B cell (primary cell): ENCODE data around the gene SPRR5. TPM values are rescaled to one million over a fixed set of nuclear protein-coding genes. Genes with fewer than 3 reads are reported as not detected.

ENCODE experiments used
- ATAC-seq: fragments of 200-7000 bp; cut with Tn5 transposase; one replicate; pipeline ENCODE4 v1.10.0; 2021; ENCODE audit warnings: low read depth, mild to moderate bottlenecking, moderate number of reproducible peaks, moderate library complexity
- CTCF ChIA-PET: fragments of 350-600 bp; sonication (Branson Sonifier 250); formaldehyde crosslinking; loops from one replicate; lab custom pipeline; 2021; ENCODE audit warnings: antibody characterized with exemption, inconsistent platforms; lab: Charles Lee
- POLR2A ChIA-PET: fragments of 350-600 bp; sonication (Branson Sonifier 250); formaldehyde crosslinking; loops from one replicate; lab custom pipeline; 2021; ENCODE audit warnings: antibody characterized with exemption; lab: Charles Lee
- DNase-seq: peaks from one replicate; pipeline ENCODE4 v3.0.0; 2013
- H2AFZ ChIP-seq: 2 replicates; pipeline ENCODE4 v1.6.1; 2012; ENCODE audit warnings: mild to moderate bottlenecking, low read depth, low read length; ENCODE audit not compliant: insufficient read depth, poor library complexity, severe bottlenecking
- H3K27ac ChIP-seq, 2 donors: 1 replicate in 1 of 2; 2 replicates in 1 of 2; pipeline ENCODE4 v1.5.1; 2012 to 2013; ENCODE audit warnings: low read length in 2 of 2, mild to moderate bottlenecking in 2 of 2, moderate library complexity in 1 of 2
- H3K27me3 ChIP-seq, 4 experiments: fragments of 200-600 bp in 1 of 4; sonication (generic) in 1 of 4; replicated peaks in 1 of 4; 1 replicate in 2 of 4; 2 replicates in 2 of 4; pipeline versions ENCODE4 v1.6.1 to v1.7.0; 2013 to 2016; ENCODE audit warnings: low read length in 3 of 4, mild to moderate bottlenecking in 2 of 4, mixed read lengths in 1 of 4, moderate library complexity in 1 of 4; ENCODE audit not compliant: insufficient read depth in 4 of 4, control insufficient read depth in 3 of 4; ENCODE audit errors: control extremely low read depth in 1 of 4
- H3K36me3 ChIP-seq, 2 experiments: replicated peaks in 1 of 2; 1 replicate in 1 of 2; 2 replicates in 1 of 2; pipeline versions ENCODE4 v1.6.1 to v1.7.1; 2013; ENCODE audit warnings: low read length in 1 of 2; ENCODE audit not compliant: insufficient read depth in 2 of 2, control insufficient read depth in 1 of 2; ENCODE audit errors: control extremely low read depth in 1 of 2, extremely low read depth in 1 of 2
- H3K4me1 ChIP-seq, 2 donors: fragments of 200-600 bp in 1 of 2; sonication (generic) in 1 of 2; 1 replicate in 1 of 2; 2 replicates in 1 of 2; pipeline versions ENCODE4 v1.5.1 to v1.6.1; 2013 to 2017; ENCODE audit warnings: low read length in 2 of 2; ENCODE audit not compliant: control insufficient read depth in 2 of 2, insufficient read depth in 2 of 2
- H3K4me2 ChIP-seq: replicated peaks from 2 replicates; pipeline ENCODE3; 2012; ENCODE audit warnings: mild to moderate bottlenecking, low read depth, low read length; ENCODE audit not compliant: poor library complexity, severe bottlenecking
- H3K4me3 ChIP-seq, 5 experiments: fragments of 200-600 bp in 1 of 5; sonication (generic) in 1 of 5; 1 replicate in 3 of 5; 2 replicates in 2 of 5; pipeline versions ENCODE4 v1.5.1 to v1.7.0; 2011 to 2016; ENCODE audit warnings: low read length in 4 of 5, mild to moderate bottlenecking in 4 of 5, low read depth in 2 of 5, control low read depth in 1 of 5, moderate library complexity in 1 of 5; ENCODE audit not compliant: insufficient read depth in 1 of 5; ENCODE audit errors: control extremely low read depth in 1 of 5, extremely low read depth in 1 of 5
- H3K79me2 ChIP-seq: fragments of 200-600 bp; sonication (generic); one replicate; pipeline ENCODE4 v1.6.0; 2016; ENCODE audit warnings: low read length; ENCODE audit not compliant: control insufficient read depth, insufficient read depth
- H3K9ac ChIP-seq: fragments of 200-600 bp; sonication (generic); 2 replicates; pipeline ENCODE4 v1.6.1; 2017; ENCODE audit warnings: mild to moderate bottlenecking, low read length, moderate library complexity
- H3K9me3 ChIP-seq, 3 donors: one replicate each; pipeline versions ENCODE4 v1.6.1 to v1.7.1; 2013; ENCODE audit warnings: low read length in 2 of 3; ENCODE audit not compliant: control insufficient read depth in 2 of 3, insufficient read depth in 1 of 3; ENCODE audit errors: control extremely low read depth in 1 of 3
- H4K20me1 ChIP-seq: 2 replicates; pipeline ENCODE4 v1.6.0; 2012; ENCODE audit warnings: mild to moderate bottlenecking, low read length; ENCODE audit not compliant: insufficient read depth, control insufficient read depth, poor library complexity, severe bottlenecking
- H3K27ac Mint-ChIP-seq: one replicate; pipeline ENCODE4 v1.8.0; 2021; ENCODE audit warnings: mixed read lengths
- H3K27me3 Mint-ChIP-seq: one replicate; pipeline ENCODE4 v1.8.0; 2021; ENCODE audit warnings: mixed read lengths
- H3K4me1 Mint-ChIP-seq: one replicate; pipeline ENCODE4 v1.8.0; 2021; ENCODE audit warnings: mixed read lengths
- H3K4me3 Mint-ChIP-seq: one replicate; pipeline ENCODE4 v1.8.0; 2021; ENCODE audit warnings: mixed read lengths
- H3K9me3 Mint-ChIP-seq: one replicate; pipeline ENCODE4 v1.8.0; 2022; ENCODE audit warnings: mixed read lengths; ENCODE audit not compliant: insufficient read depth
- CTCF ChIP-seq: fragments of 200-600 bp; IDR thresholded peaks from one replicate; pipeline ENCODE4 v1.8.0; 2022; ENCODE audit warnings: antibody characterized with exemption, mild to moderate bottlenecking
- EZH2 ChIP-seq: IDR thresholded peaks from 2 replicates; pipeline ENCODE4 v1.6.1; 2012; ENCODE audit warnings: borderline replicate concordance, low read depth, mild to moderate bottlenecking, moderate library complexity, low read length; ENCODE audit not compliant: insufficient read depth, poor library complexity, severe bottlenecking
- WGBS: methylation state at CpG from one replicate; pipeline ENCODE4 v1.1.5; 2013; ENCODE audit warnings: missing lambda C conversion rate; ENCODE audit not compliant: insufficient coverage; 5-methylcytosine and 5-hydroxymethylcytosine counted together
- intact Hi-C: fragments of 100-400 bp; cut with micrococcal nuclease; formaldehyde crosslinking; loops from one replicate; pipeline ENCODE4 v1.10.0; 2022
- polyA plus RNA-seq: library from polyadenylated mRNA; depleted of rRNA; stranded (reverse); fragments of >200 nt; gene quantifications from 2 replicates; pipeline ENCODE4 v1.2.3, GENCODE V29; 2012
- total RNA-seq, 2 donors: library from RNA; stranded (reverse); fragments of 120-200 nt in 1 of 2; gene quantifications; 1 replicate in 1 of 2; 2 replicates in 1 of 2; pipeline versions ENCODE4 v1.2.3 to v1.2.4, GENCODE V29; 2013 to 2022

SPRR5 gene
- total and polyA plus RNA-seq, 2 donors (not counting 1 experiment from before 2014, with no cell fraction given) = not detected

- DNase-seq (no peak), ATAC-seq (no peak)
- H3K27me3 Mint-ChIP-seq = peaks cover 45% of the 10 kb centered on the region
- Histone ChIP-seq H2AFZ (no peak overlapping the region), H3K36me3 (no peaks in the 10 kb centered on the region), H3K27me3 (peaks cover 0 to 7% (median 2%) of the 10 kb centered on the region in 4 experiments), H3K9me3 (no peaks in the 10 kb centered on the region), H3K79me2 (no peaks in the 10 kb centered on the region), H3K4me2 (no peak overlapping the region), H3K4me3 (no peak overlapping the region), H4K20me1 (no peaks in the 10 kb centered on the region), H3K9ac (no peak overlapping the region), H3K27ac (no peak overlapping the region), H3K4me1 (no peaks in the 10 kb centered on the region)
- ChIA-PET POLR2A (no interaction called here), CTCF (no interaction called here)
- H3K9me3 Mint-ChIP-seq = no peaks in the 10 kb centered on the region
- TF ChIP-seq CTCF (no peak), EZH2 (no peak)
- H3K4me1 Mint-ChIP-seq = no peaks in the 10 kb centered on the region
- no peak overlapping the region for H3K27ac Mint-ChIP-seq
- WGBS = no CpG with 5 or more reads among the region's 3 CpGs
- H3K4me3 Mint-ChIP-seq = no peak overlapping the region
- intact Hi-C loops = no loop called here
Observed at GRCh38 chr1:152917794-152918193, 29.2 kb upstream of the SPRR5 start.

- no peaks in the 10 kb centered on the region for H3K79me2 ChIP-seq
- intact Hi-C loops = no loop called here
- no peak overlapping the region for H3K27ac ChIP-seq
- peaks cover 39% of the 10 kb centered on the region for H3K27me3 Mint-ChIP-seq
- ATAC-seq (no peak), DNase-seq (no peak)
- H3K4me1 Mint-ChIP-seq = no peaks in the 10 kb centered on the region
- TF ChIP-seq EZH2 = no peak
- no peak for TF ChIP-seq CTCF
- H3K9me3 ChIP-seq = no peaks in the 10 kb centered on the region
- no peaks in the 10 kb centered on the region for H3K36me3 ChIP-seq
- H4K20me1 ChIP-seq = no peaks in the 10 kb centered on the region
- ChIA-PET POLR2A (no interaction called here), CTCF (no interaction called here)
- H3K27me3 ChIP-seq = peaks cover 0 to 7% (median 4%) of the 10 kb centered on the region in 4 experiments
- H3K4me3 ChIP-seq = no peak overlapping the region
- no peak overlapping the region for H3K4me3 Mint-ChIP-seq
- no peak overlapping the region for H3K9ac ChIP-seq
- H3K4me2 ChIP-seq = no peak overlapping the region
- no peak overlapping the region for H2AFZ ChIP-seq
- no peaks in the 10 kb centered on the region for H3K9me3 Mint-ChIP-seq
- H3K4me1 ChIP-seq = no peaks in the 10 kb centered on the region
- H3K27ac Mint-ChIP-seq = no peak overlapping the region
Observed at GRCh38 chr1:152919071-152919470, 27.9 kb upstream of the SPRR5 start.
